IPS-18c (cell line): Measurements from ENCODE around the gene ST3GAL5.

Source experiments
- H3K4me3 ChIP-seq: 2 replicates; pipeline ENCODE4 v1.7.0; 2013; ENCODE audit warnings: low read depth, mild to moderate bottlenecking, low read length, moderate library complexity; ENCODE audit not compliant: insufficient read depth
- H3K9me3 ChIP-seq: one replicate; pipeline ENCODE4 v1.6.1; 2013; ENCODE audit warnings: mild to moderate bottlenecking, low read length, moderate library complexity; ENCODE audit not compliant: control insufficient read depth, insufficient read depth

Gene ST3GAL5

GRCh38 chr2:85792783-85793441, 95.9 kb downstream of the ST3GAL5 start:
- no peak overlapping the region for H3K4me3 ChIP-seq

GRCh38 chr2:85791704-85792565, 96.9 kb downstream of the ST3GAL5 start:
- Histone ChIP-seq H3K9me3 (peaks cover 2% of the 10 kb centered on the region), H3K4me3 (no peak overlapping the region)

More at GRCh38 chr2:85792783-85793441, 95.9 kb downstream of the ST3GAL5 start:
- H3K9me3 ChIP-seq: peaks cover 2% of the 10 kb centered on the region

- no peak overlapping the region for H3K4me3 ChIP-seq
- H3K9me3 ChIP-seq: peaks cover 4% of the 10 kb centered on the region
These were observed 98.1 kb downstream of the ST3GAL5 start for GRCh38 chr2:85790499-85791188.

GRCh38 chr2:85790032-85790431, 98.8 kb downstream of the ST3GAL5 start:
- Histone ChIP-seq H3K4me3 (no peak overlapping the region), H3K9me3 (peaks cover 4% of the 10 kb centered on the region)

- H3K9me3 ChIP-seq: peaks cover 4% of the 10 kb centered on the region
- no peak overlapping the region for H3K4me3 ChIP-seq
These were observed 99.5 kb downstream of the ST3GAL5 start for GRCh38 chr2:85789271-85789670.

GRCh38 chr2:85788603-85789002, 100.2 kb downstream of the ST3GAL5 start:
- H3K4me3 ChIP-seq: no peak overlapping the region
- peaks cover 4% of the 10 kb centered on the region for H3K9me3 ChIP-seq

- peaks cover 4% of the 10 kb centered on the region for H3K9me3 ChIP-seq
These were observed 100.8 kb downstream of the ST3GAL5 start for GRCh38 chr2:85787981-85788340.

GRCh38 chr2:85787282-85787980, 101.4 kb downstream of the ST3GAL5 start:
- peaks cover 4% of the 10 kb centered on the region for H3K9me3 ChIP-seq
- H3K4me3 ChIP-seq: no peak overlapping the region

More at GRCh38 chr2:85787981-85788340, 100.8 kb downstream of the ST3GAL5 start:
- no peak overlapping the region for H3K4me3 ChIP-seq
